GM21367 (cell line): ENCODE results near the gene MBD3L4.
"Not testable (repeated sequence)": the region's sequence is repeated elsewhere in the genome, so short reads cannot be mapped to it uniquely, and the experiment has no call there.

Experiments
- ATAC-seq: cut with Tn5 transposase; IDR thresholded peaks from one replicate; pipeline ENCODE4 v1.9.1; 2021; ENCODE audit not compliant: unreplicated experiment

The MBD3L4 gene

DNA sequence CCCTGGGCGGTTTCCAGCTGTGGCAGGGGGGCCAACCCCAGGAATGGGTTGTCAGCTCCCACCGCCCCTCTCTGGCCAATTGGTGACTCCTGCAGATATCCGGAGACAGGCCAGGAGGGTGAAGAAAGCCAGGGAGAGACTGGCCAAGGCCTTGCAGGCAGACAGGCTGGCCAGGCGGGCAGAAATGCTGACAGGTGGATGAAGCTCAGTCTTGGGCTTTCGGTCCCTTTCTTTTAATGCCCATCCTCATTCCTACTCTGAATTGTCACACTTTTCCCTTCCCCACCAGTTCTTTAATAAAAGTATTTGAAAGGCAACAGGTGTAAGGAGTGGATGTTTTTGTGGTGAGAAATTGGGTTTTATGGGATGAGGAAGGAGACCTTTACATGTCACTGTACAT, 11.4 kb upstream of the MBD3L4 start:
- ATAC-seq = not testable (repeated sequence)

GRCh38 chr19:7049021-7049420, 9.0 kb upstream of the MBD3L4 start, which contains the start of gene MBD3L2:
Gene MBD3L2 (plus strand): TSS chr19:7049321. CDS start chr19:7049374, 53 bp downstream.
- not testable (repeated sequence) for ATAC-seq

DNA sequence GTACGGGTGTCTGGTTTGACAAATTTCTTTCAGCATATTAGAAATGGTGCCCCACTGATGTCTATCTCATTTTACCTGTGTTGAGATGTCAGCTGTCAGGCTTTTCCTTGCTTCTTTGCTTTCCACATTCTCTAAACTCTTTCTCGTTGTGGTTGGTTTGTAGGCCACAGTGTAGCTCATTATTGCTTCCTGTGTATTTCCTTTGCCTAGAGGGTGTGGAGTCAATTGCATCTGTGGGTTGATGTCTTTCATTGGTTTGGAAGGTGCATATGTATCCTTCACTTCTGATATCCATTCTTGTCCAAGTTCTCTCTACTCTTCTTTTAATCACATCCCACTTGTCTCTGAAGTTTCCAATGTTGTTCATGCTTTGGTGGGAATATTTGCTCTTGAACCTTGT, 1.6 kb upstream of the MBD3L4 start:
- ATAC-seq = not testable (repeated sequence)

GRCh38 chr19:7030278-7030677, 9.7 kb downstream of the MBD3L4 start, which contains the start of gene MBD3L5:
Gene MBD3L5 (plus strand): TSS chr19:7030578. CDS start chr19:7030612, 34 bp downstream.
- ATAC-seq = not testable (repeated sequence)

DNA sequence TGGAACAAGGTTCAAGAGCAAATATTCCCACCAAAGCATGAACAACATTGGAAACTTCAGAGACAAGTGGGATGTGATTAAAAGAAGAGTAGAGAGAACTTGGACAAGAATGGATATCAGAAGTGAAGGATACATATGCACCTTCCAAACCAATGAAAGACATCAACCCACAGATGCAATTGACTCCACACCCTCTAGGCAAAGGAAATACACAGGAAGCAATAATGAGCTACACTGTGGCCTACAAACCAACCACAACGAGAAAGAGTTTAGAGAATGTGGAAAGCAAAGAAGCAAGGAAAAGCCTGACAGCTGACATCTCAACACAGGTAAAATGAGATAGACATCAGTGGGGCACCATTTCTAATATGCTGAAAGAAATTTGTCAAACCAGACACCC, 11.2 kb downstream of the MBD3L4 start:
- not testable (repeated sequence) for ATAC-seq

GRCh38 chr19:7021331-7021730, 18.6 kb downstream of the MBD3L4 start, which contains the start of gene MBD3L2B:
Gene MBD3L2B (minus strand): TSS chr19:7021431. CDS start chr19:7021397, 34 bp downstream.
- ATAC-seq = not testable (repeated sequence)

- ATAC-seq = no peak
Observed at GRCh38 chr19:7018828-7019227, 21.2 kb downstream of the MBD3L4 start.

DNA sequence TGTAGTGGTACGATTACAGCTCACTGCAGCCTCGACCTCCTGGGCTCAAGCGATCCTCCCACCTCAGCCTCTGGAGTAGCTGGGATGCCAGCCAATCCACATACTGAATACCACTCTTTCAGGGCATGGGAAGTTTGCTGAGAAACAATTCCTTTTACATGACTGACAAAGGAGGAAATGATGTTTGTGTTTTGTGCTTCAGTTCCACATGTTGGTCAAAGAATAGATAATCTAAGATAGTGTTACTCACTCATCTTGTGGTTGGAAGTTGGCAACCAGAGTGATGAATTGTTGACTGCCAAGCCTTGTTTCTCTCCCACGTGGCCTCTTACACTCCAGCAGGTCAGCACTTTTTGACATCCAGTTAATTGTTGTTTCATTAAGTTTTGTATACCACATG, 26.3 kb downstream of the MBD3L4 start:
- ATAC-seq = no peak

DNA sequence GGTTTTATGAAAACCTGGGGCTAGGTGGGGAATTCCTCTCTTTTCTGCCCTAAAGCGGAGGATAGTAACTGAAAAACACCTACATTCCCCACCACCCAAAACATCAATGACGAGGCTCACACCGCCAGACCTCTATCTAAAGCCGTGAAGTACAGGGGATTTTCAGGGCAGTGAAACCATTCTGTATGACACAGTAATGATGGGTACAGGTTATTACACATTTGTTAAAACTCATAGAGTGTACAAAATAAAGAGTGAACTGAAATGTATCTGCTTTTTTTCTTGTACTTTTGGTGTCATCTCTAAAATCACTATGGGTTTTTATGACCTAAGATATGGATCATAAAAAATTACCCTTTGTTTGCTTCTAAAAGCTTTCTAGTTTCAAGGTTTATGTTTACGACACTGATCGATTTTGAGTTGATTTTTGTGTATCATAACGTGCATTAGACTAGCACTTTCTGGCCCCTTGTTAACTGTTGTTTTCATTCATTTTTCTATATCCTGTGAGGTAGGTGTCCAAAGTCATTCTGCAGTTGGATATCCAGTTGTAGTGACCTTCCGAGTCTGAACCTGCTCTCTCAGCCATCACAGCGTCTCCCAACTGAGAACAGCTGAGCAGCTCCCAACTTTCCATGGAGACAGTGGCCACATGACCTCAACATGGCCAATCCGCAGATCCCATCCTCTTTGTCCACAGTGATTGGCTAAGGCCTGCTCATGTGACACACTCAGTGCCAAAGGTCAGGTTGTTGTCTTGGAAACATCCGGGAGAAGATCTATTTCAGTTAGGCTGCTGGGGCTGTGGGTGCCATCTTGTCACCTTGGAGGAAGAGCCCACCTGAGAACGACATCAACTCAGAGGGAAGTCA, 29.0 kb downstream of the MBD3L4 start:
- no peak for ATAC-seq

DNA sequence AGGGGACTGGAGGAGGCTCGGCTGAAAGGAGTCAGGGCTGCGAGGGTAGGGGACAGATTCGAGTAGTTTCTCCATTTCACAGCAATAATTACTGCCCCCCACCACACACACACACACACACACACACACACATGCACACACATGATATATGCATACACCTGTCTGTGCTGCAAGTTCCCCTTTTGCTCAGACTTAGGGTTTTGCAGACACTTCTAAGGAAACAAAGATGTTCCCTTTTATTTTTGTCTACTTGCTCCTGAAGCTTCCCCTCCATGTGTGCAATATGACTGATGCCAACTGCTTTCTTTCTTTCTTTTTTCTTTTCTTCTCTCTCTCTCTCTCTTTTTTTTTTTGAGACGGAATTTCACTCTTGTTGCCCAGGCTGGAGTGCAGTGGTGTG, 32.1 kb downstream of the MBD3L4 start:
- no peak for ATAC-seq

DNA sequence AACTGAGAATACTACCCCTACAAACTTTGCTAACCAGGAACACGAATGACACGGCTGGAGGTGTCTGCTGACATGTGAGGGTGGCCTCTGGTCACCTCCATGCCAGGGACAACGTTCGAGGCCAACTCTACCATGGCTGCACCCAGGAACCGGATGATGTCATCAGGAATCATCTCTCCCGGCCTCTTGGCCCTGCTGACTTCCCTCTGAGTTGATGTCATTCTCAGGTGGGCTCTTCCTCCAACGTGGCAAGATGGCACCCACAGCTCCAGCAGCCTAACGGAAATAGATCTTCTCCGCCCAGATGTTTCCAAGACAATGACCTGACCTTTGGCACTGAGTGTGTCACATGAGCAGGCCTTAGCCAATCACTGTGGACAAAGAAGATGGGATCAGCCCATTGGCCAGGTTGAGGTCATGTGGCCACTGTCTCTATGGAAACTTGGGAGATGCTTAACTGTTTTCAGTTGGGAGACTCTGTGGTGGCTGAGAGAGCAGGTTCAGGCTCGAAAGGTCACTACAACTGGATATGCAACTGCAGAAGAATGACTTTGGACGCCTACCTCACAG, 33.8 kb downstream of the MBD3L4 start:
- ATAC-seq = no peak

DNA sequence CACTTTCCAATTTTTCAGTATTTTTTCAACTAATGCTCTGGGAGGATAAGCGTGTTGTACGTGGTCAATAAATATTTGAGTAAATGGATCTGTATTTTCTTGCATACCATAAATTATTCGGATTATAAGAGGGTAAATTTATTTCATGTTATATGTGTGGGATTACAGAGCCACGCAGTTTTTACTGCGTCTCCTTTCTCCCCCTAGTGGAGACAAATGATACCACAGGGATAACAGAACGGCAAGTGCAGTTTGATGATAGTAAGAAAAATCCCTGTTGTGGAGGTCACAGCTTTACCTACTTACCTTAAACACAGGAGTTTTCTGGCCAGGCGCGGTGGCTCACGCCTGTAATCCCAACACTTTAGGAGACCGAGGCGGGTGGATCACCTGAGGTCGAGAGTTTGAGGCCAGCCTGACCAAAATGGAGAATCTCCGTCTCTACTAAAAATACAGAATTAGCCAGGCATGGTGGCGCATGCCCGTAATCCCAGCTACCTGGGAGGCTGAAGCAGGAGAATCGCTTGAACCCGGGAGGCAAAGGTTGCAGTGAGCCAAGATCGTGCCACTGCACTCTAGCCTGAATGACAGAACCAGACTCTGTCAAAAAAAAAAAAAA, 35.6 kb downstream of the MBD3L4 start:
- ATAC-seq = no peak

DNA sequence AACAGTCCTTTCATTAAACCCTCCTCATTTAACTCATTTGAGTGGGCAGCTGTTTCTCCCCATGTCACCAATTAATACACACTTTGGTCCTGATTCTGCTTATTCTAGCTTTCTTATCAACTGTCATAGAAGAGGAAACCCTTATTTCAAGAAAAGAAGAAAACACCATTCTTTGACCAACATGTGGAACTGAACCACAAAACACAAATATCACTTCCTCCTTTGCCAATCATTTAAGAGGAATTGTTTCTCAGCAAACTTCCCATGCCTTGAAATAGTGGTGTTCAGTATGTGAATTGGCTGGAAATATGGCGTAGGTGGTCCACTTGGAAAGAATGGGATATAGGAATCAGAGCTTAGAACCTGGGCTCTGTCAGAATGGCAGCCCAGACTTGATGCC, 39.2 kb downstream of the MBD3L4 start:
- ATAC-seq = no peak

- no peak for ATAC-seq
Observed at GRCh38 chr19:7000333-7000732, 39.6 kb downstream of the MBD3L4 start.

GRCh38 chr19:6999933-7000332, 40.0 kb downstream of the MBD3L4 start:
- no peak for ATAC-seq

GRCh38 chr19:6997679-6998445, 42.1 kb downstream of the MBD3L4 start:
- ATAC-seq = no peak

- ATAC-seq = no peak
Observed at GRCh38 chr19:6996810-6997209, 43.2 kb downstream of the MBD3L4 start.

GRCh38 chr19:6995054-6995453, 44.9 kb downstream of the MBD3L4 start:
- no peak for ATAC-seq

DNA sequence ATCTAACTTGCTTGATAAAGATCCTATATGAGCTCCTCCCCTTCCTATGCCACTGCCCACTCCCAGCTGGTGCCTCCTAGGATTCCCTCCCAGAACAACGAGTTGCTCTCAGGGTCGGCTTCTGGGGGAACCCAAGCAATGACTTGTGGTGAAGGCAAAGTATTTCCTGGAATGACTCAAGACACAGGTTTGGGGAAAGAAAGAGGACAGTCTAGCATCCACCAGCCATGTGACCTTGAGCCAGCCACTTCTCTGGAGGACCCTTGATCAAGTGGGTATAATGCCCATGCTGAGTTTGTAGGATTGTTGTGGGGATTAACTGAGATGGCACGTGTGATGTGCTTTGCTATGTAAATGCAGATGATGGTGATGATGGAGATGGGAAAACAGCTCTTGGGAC, 51.7 kb downstream of the MBD3L4 start:
- ATAC-seq = no peak

DNA sequence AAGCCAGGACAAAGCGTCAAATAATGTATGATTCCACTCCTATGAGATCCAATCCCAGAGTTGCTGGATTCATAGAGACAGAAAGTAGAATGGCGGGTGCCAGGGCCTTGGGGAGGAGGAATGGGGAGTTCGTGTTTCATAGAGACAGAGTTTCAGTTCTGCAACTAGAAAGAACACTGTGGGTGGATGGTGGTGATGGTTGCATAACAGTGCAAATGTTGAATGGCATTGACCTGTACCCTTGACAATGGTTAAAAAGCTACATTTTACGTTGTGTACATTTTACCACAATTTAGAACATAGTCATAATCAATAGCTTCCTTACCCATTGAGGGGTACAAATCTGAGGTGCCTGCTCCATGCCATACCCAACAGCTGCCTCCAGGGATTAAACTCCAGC, 52.1 kb downstream of the MBD3L4 start:
- no peak for ATAC-seq
